HG02943 (cell line): ENCODE measurements around the gene TMEM255A.
"Not testable (repeated sequence)": the region's sequence is repeated elsewhere in the genome, so short reads cannot be mapped to it uniquely, and the experiment has no call there.

Experiments
- ATAC-seq: cut with Tn5 transposase; IDR thresholded peaks from one replicate; pipeline ENCODE4 v1.9.1; 2021; ENCODE audit warnings: mild to moderate bottlenecking, low read depth, moderate library complexity; ENCODE audit not compliant: unreplicated experiment

Gene TMEM255A

DNA sequence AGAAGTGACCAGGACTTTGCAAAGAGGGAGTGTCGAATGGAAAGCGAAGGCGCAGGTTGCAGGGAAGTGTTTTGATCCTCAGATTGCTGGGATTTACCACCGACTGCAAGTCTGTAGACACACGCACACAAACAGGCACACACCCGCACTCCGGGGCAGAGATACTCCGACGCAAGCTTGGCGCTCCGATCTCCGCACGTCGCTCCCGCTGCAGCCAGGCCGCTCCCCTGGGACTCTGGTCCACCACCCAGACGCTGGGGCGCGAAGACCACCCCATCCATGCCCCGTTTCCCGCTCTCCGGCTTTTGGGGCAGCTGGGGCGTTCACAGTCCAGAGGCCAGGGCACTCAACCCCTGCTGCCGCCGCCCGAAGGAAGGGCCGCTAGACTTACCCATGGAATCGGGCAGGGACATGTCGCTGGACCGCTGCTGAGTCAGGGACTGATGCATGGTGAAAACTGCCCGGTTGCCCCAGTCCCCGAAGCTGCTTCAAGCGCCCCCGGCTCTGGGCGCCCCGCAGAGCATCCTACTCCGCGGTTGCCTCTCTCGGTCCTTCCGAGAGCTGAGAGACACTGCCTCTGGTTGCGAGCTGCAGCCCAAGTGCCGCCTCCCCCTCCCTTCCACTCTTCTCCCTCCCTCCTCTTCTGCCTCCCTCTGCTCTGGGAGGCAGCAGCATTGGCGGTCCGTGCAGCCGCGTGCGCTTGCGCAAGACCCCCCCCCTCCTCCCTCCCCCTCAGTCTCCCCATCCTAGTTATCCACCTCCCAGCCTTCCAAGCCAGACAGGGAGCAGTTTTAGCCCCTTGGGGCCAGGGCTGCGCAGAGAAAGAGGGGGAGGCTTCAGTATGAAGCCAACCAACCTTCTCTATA lies at the start of gene TMEM255A:
TMEM255A (minus strand) TSS at position 601 of the 866 bp plus-strand sequence; CDS start at position 449, 152 bp downstream.
- ATAC-seq = no peak

DNA sequence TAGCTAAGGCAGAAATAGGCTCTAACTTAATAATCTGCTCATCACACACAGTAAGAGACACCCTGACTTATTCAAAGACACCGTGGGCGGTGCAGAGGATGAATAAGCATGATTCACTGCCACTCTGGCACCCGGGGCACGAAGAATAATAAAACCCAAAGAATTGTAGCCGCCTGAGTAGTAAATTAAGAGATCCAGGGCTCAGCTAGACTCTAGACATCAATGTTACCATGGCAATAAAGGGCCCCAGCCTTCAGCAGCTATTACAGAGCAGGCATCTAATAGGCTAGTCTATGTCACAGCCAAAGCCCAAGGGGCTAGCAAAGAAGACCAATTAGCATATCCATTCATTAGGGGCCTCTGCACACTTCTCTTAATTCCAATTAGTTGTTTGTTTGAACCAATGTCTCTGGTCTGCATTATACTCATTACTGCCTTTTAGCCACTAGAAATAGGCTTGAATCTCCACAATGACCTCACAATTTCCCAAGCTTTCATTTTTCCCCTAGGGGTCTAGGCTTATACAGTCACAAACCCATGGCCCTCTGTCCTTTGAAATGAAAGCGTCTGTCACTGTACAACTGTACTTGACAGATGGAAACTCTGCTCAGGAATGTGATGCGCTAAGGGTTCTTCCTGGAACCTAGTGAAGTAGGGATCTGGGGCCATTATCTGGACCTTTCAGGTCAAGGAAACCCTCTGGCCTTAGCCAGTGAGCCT lies 47.6 kb upstream of the TMEM255A start:
- no peak for ATAC-seq

DNA sequence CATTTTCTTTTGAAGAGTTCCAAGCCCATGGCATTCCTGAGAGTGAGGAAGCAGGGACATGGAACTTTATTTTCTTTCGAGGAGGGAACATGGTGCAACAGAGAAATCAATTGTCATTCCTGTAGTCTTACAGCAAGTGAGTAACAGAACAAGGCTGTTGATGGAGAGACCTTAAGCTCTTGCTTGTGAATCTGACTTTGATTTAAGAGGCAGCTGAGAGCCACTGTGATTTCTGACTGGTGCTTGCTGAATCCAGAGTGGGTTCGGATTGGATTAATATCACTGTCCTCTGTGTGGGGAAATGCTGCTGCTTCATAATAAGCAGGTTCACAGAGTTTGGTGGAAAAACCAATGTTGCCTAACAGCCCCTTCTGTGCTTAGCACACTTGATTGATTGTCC lies 45.9 kb upstream of the TMEM255A start:
- no peak for ATAC-seq

DNA sequence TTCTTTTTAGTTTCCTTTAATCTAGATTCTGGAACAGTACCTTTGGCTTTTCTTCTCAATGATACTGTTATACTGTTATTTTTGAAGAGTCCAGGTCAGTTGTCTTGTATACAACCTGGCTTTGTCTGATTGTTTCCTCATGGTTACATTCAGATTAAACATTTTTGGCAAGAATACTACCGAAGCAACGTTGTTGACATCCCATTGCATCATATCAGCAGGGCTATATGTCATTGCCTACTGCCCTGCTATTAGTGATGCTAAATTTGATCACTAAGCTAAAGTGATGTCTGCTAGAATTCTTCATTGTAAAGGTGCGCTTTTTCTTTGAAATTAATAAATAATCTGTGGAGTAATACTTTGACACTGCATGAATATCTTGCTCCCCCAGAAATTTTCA lies 44.8 kb upstream of the TMEM255A start:
- ATAC-seq = no peak

DNA sequence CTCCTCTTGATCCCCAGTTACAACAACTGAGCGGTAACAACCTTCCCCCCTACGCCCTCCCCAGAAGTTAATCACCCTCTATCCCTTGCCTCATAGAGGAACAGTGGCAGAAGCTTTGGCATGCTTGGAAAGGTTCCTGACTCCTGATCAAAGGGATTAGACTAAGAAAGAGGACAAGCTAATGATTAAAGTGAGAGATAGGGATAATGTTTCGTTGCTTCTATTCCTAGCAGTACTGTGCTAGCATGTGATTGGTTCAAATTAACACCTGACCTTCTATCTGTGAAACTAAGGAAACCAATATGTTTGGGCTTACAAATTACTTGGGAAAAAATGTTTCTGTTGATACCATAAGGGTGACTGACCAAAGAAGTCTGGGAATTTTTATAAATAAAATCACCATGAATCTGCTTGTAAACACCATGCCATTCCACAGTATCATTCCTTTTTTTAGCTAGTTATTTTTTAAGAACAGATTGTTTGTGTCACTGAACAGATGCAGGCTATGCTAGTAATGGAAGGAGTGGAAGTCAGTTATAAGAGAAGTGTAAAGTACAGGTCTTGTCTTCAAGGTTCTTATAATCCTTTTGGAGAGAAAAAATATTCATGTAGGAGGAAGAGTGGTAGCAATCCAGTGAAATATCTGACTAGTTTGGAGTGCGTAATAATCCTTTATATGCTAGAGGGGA lies 39.3 kb upstream of the TMEM255A start:
- no peak for ATAC-seq

DNA sequence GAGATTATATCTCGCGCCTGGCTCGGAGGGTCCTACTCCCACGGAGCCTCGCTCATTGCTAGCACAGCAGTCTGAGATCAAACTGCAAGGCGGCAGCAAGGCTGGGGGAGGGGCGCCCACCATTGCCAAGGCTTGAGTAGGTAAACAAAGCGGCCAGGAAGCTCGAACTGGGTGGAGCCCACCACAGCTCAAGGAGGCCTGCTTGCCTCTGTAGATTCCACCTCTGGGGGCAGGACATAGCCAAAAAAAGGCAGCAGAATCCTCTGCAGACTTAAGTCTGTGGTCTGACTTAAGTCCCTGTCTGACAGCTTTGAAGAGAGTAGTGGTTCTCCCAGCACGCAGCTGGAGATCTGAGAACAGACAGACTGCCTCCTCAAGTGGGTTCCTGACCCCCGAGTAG lies 33.3 kb upstream of the TMEM255A start:
- not testable (repeated sequence) for ATAC-seq

DNA sequence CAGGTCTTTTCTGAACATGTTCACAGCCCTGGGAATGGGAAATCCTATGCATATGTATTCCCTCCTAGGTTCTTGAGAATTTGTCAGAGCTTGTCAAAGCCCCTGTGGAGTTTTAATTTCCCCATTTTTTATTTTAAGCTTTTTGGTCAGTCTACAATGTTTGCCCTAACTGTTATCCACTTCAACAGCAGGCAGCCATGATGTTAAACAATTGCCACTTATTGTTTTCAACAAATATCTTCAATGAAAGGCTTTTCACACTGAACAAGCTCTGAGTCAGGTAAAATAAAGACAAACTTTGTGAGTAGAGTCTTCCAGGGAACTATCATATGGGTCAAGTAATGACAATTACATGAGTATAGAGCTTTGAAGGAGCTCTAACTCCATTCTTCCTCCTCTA lies 25.6 kb upstream of the TMEM255A start:
- no peak for ATAC-seq

DNA sequence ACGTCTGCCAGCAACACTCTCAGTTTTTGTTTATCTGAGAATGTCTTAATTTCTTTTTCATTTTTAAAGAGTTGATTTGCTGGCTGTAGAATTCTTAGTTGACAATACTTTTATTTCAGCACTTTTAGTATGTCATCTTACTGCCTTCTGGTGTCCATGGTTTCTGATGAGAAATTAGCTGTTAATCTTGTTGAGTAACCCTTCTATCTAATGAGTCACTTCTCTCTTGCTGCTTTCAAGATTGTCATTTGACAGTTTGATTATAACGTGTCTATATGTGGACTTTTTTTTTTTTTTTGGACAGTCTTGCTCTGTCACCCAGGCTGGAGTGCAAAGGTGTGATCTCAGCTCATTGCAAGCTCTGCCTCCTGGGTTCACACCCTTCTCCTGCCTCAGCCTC lies 24.0 kb upstream of the TMEM255A start:
- ATAC-seq = no peak

DNA sequence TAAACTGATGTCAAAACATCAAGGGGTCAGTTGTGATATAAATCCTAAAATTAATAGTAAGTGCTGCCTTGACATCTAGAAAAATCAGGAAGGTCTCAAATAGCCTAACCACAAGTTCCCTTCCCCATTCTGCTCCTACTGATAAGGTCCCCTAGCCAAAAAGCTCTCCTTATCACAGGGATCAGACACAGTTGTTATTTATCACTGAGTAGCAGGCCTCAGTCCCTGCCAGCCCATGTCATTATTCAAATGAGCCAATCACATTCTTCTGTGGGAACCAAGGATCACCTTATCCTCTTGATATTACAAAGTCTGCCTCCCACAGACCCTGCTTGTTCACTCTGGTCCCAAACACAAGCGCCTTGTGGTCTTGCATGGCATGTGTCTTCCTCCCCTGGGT lies 23.3 kb upstream of the TMEM255A start:
- ATAC-seq = no peak

DNA sequence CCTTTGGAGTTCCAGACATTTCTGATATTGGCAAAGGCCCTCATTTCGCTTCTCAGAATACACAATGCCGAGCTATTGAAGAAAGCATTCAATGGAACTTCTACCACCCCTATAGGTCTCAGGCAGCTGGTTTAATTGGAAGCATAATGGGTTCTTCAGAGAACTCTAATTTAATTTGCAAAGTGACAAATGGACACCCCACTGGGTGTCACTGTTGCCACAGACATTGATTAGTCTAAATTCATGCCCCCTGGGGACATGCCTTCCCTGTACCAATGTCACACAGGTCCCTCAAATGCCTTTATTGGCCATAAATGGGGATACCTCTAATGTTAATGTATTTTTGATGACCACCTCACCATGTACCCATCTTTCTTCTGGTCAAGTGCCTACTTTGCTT lies 22.9 kb upstream of the TMEM255A start:
- no peak for ATAC-seq

DNA sequence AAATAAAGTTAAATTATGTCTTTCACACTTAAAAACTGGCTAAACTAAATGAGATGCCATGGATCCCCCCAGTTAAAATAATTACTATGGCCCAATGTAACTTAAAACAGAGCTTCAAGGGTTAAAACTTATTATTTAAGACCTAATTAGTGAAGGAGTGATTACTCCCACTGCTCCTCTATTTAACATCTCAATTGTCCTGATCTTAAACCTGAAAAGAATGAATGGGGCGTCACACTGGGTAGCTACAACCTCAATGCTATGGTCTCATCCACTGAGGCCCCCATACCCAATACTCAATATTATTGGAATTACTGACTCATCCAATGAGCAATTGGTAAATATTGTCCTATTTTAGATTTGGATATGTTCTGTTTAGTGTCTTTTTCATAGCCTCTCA lies 21.1 kb upstream of the TMEM255A start:
- ATAC-seq = no peak

DNA sequence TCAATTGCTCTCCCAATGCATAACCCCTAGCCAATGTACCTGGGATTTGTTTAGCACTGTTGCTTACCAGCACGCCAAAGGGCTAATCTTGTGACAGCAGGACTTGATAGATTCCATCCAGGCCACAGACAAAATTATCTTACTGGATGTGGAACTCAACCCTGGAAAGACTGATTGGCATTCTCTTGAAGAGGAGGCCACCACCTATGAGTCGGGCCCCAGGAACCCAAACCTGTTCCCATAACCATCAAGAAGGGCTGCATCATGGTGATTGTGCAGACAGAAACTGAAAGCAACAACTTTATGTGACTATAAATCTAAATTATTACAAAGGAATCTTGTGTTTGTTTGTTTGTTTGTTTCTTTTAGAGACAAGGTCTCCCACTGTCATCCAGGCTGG lies 19.9 kb upstream of the TMEM255A start:
- ATAC-seq = no peak

DNA sequence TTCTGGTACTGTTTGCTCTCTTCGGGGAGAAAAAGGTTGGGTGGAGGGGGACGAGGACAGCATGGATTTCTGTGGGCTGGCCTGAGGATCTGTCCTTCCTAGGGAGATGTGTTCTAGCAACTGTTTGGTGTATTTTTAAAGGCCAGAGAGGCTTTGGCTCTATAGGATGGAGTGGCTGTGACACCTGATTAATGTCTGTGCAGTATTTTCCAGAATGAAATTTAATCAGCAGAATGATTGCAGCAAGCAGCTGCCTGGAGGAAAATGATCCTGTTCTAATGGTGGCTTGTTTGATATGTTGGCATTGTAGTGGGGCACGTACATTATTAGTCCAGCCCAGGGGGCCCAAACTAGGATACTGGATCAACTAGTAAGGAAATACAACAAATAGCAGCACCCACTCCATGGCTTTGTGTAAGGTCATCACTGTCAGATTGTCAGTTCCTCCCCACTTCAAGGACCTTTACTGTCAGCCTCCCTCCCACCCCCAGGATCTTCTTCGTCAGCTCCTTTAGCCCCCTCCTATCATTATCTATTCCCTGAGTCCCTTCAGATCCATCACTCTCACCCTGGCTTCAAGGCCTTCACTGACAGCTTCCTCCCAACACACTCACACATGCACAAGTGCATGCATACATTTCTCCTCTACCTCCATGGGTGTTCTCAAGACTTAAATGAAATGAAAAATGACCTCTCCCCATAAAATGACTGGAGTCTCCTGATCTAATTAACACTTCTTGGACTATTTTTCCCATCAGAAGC lies 10.4 kb upstream of the TMEM255A start:
- no peak for ATAC-seq

DNA sequence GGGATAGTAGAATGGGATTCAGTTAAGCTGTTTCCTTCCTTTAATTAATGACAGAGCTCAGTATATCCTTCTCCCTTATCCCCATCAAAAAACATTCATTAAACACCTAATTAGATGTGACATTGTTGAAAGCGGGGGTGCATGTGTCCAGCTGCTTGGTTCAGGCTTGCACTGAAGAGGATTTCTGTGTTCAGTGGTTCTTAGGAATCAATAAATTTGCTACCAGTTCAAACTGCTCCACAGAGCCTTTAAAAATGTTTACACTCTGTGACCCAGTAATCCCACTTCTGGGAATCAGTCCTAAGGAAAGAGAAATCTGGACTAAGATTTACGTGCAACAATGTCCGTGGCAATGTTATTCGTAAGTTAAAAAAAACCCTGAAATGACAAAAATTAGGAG lies 7.2 kb upstream of the TMEM255A start:
- no peak for ATAC-seq

DNA sequence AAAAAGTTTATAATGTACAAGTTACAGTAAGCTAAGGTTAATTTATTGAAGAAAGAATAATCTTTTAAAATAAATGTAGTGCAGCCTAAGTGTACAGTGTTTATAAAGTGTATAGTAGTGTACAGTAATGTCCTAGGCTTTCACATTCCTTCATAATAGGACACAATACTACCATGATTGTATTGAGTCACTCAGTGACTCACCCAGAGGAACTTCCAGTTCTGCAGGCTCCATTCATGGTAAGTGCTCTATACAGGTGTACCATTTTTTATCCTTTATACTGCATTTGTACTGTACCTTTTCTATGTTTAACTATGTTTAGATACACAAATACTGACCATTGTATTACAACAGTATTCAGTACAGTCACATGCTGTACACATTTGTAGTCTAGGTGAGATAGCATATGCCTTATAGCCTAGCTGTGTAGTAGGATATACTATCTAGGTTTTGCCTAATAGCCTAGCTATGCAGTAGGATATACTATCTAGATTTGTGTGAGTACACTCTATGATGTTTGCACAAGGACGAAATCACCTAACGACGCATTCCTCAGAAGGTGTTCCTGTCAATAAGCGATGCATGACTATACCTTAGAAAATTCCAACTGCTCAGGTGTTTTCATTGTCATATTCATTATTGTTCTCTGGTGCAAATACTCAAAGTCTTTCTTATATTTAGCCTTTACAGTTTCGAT lies 5.5 kb upstream of the TMEM255A start:
- no peak for ATAC-seq

DNA sequence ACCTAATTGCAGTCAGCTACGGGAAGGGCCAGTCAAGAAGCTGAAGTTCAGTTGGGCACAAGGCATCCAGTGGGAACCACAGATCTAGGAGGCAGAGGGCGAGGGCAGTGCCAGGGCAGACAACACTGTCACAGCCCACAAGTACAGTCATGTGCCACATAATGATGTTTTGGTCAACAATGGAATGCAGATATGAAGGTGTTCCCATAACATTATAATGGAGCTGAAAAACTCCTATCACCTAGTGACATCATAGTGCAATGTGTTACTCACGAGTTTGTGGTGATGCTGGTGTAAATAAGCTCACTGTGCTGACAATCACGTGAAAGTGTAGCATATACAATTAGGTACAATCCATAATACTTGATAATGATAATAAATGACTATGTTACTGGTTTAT lies 4.5 kb upstream of the TMEM255A start:
- no peak for ATAC-seq

DNA sequence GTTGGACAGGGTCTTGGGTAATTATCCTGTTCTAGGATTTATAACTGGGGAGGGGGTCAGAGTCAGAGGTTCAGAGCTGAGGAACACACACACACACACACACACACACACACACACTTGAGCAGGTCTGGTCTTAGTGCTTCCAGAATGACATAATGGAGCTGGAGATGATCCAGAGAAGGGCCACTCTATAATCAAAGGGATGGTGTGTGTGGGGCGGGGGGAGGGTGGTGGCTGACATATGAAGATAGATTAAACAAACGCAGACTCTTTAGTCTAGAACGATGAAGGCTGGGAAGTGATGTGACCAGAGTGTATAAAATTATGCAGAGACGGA lies 434 bp upstream of the TMEM255A start:
- ATAC-seq = no peak

DNA sequence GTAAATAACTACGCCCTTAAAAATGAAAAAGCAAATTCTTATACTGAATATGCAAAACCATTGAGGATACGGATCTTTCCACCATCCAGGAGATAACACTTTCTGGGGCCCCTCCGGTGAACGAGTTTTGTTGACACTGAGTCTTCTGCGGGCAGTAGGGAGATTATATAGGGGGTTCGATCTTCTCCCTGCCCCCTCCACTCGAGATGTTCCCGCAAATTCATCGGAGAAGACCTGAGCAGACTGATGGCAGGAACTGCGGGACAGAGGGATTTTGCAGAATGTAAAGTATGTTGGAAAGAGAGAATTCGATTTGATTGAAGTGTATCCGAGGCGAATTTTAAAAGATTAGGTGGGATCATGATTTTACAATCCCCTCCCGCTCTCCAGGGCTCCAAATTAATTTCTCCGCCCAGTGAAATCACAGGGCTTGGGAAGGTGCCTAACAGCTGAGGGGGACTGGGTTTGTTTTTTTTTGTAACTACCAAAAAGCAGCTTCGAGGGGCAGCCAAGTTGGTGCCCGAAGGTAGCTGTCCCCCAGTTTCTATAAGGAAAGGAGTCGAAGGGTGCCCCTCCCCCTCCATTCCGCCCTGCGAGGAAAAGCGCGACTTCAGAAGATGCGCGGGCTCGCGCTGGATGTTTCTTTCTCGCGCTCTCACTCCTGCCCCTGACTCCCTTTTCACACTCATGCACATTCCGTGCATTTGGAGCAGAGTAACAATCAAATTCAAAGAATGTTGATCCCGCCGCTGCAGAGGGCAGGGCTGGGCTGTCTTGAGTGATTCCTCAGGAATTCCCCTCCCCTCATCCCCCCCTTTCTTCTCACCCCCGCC lies 1.2 kb downstream of the TMEM255A start:
- no peak for ATAC-seq
